Measurements from ENCODE around the gene THSD4. TPM values are rescaled to one million over a fixed set of nuclear protein-coding genes. Genes with fewer than 3 reads are reported as not detected.
"Not testable (repeated sequence)": the region's sequence is repeated elsewhere in the genome, so short reads cannot be mapped to it uniquely, and the experiment has no call there.

THSD4 gene
- total RNA-seq, 2 donors from 2014 or later, result 35.2 to 45.5 TPM

- ATAC-seq; DNase-seq; intact Hi-C loops (cut with DNase I, micrococcal nuclease): not testable (repeated sequence)
Measured at GRCh38 chr15:71367737-71368136, 252.5 kb downstream of the THSD4 start.

GRCh38 chr15:71372769-71373168, 257.5 kb downstream of the THSD4 start:
- intact Hi-C loops (cut with DNase I, micrococcal nuclease), result not testable (repeated sequence)
- peak; percentile 53 for ATAC-seq

GRCh38 chr15:71373917-71374316, 258.6 kb downstream of the THSD4 start:
- ATAC-seq (no peak), DNase-seq (no peak)
- intact Hi-C loops (cut with DNase I, micrococcal nuclease), result no loop called here

More at GRCh38 chr15:71372769-71373168, 257.5 kb downstream of the THSD4 start:
- peak; percentile 41 to 61 for DNase-seq

GRCh38 chr15:71374607-71375352, 259.5 kb downstream of the THSD4 start:
- DNase-seq, result no peak
- peak; percentile 80 for ATAC-seq
- intact Hi-C loops (cut with DNase I, micrococcal nuclease), result no loop called here

- intact Hi-C loops (cut with DNase I, micrococcal nuclease), result no loop called here
- DNase-seq (no peak), ATAC-seq (no peak)
Measured at GRCh38 chr15:71375934-71376333, 260.7 kb downstream of the THSD4 start.

- intact Hi-C loops (cut with DNase I, micrococcal nuclease), result no loop called here
- no peak for ATAC-seq
- no peak for DNase-seq
Measured at GRCh38 chr15:71379893-71380292, 264.6 kb downstream of the THSD4 start.

- DNase-seq, result no peak
- intact Hi-C loops (cut with DNase I, micrococcal nuclease), result no loop called here
- ATAC-seq, result peak; percentile 50
Measured at GRCh38 chr15:71380345-71380744, 265.1 kb downstream of the THSD4 start.

GRCh38 chr15:71384501-71384900, 269.2 kb downstream of the THSD4 start:
- ATAC-seq (no peak), DNase-seq (no peak)
- intact Hi-C loops (cut with DNase I, micrococcal nuclease), result no loop called here

- DNase-seq (no peak), ATAC-seq (peak; percentile 84)
- intact Hi-C loops (cut with DNase I, micrococcal nuclease), result no loop called here
Measured at GRCh38 chr15:71385026-71385425, 269.8 kb downstream of the THSD4 start.

- intact Hi-C loops (cut with DNase I, micrococcal nuclease), result no loop called here
- DNase-seq, result no peak
- ATAC-seq, result peak; percentile 24
Measured at GRCh38 chr15:71385457-71385856, 270.2 kb downstream of the THSD4 start.

GRCh38 chr15:71386005-71386404, 270.7 kb downstream of the THSD4 start:
- intact Hi-C loops (cut with DNase I, micrococcal nuclease), result no loop called here
- ATAC-seq (no peak), DNase-seq (no peak)

- intact Hi-C loops (cut with DNase I, micrococcal nuclease), result no loop called here
- ATAC-seq (peak; percentile 48), DNase-seq (no peak)
Measured at GRCh38 chr15:71386448-71387236, 271.4 kb downstream of the THSD4 start.

- DNase-seq, result no peak
- intact Hi-C loops (cut with DNase I, micrococcal nuclease), result no loop called here
Measured at GRCh38 chr15:71387810-71388209, 272.5 kb downstream of the THSD4 start.

GRCh38 chr15:71390096-71390495, 274.8 kb downstream of the THSD4 start:
- no peak for DNase-seq
- intact Hi-C loops (cut with DNase I, micrococcal nuclease), result no loop called here
- ATAC-seq, result no peak

More at GRCh38 chr15:71387810-71388209, 272.5 kb downstream of the THSD4 start:
- ATAC-seq, result no peak

GRCh38 chr15:71391421-71392088, 276.3 kb downstream of the THSD4 start:
- DNase-seq (no peak), ATAC-seq (peak; percentile 50)
- intact Hi-C loops (cut with DNase I, micrococcal nuclease), result no loop called here

- intact Hi-C loops (cut with DNase I, micrococcal nuclease), result no loop called here
- ATAC-seq (no peak), DNase-seq (no peak)
Measured at GRCh38 chr15:71392861-71393283, 277.6 kb downstream of the THSD4 start.

GRCh38 chr15:71393383-71393782, 278.1 kb downstream of the THSD4 start:
- intact Hi-C loops (cut with DNase I, micrococcal nuclease), result no loop called here

GRCh38 chr15:71396536-71397125, 281.4 kb downstream of the THSD4 start:
- ATAC-seq, result no peak
- intact Hi-C loops (cut with DNase I, micrococcal nuclease), result no loop called here

More at GRCh38 chr15:71393383-71393782, 278.1 kb downstream of the THSD4 start:
- ATAC-seq (no peak), DNase-seq (no peak)

GRCh38 chr15:71397377-71397776, 282.1 kb downstream of the THSD4 start:
- peak; percentile 44 for ATAC-seq
- intact Hi-C loops (cut with DNase I, micrococcal nuclease), result no loop called here

More at GRCh38 chr15:71396536-71397125, 281.4 kb downstream of the THSD4 start:
- DNase-seq, result no peak

More at GRCh38 chr15:71397377-71397776, 282.1 kb downstream of the THSD4 start:
- peak in 1 of 2 donors; percentile 28 for DNase-seq

All from left colon (tissue), 2 donors.